GM21526 (cell line): ENCODE measurements around the gene NUPR1.
A peak's percentile ranks its signal among the peaks of the same experiment; 100 is the strongest.
"Not testable (repeated sequence)": the region's sequence is repeated elsewhere in the genome, so short reads cannot be mapped to it uniquely, and the experiment has no call there.

Source experiments
- ATAC-seq: cut with Tn5 transposase; IDR thresholded peaks from one replicate; pipeline ENCODE4 v1.9.1; 2021; ENCODE audit warnings: moderate library complexity; ENCODE audit not compliant: unreplicated experiment, low FRiP score

NUPR1 gene

GRCh38 chr16:28555561-28555960 is 16.8 kb upstream of the NUPR1 start:
- no peak for ATAC-seq

- no peak for ATAC-seq
These were observed 16.1 kb upstream of the NUPR1 start for GRCh38 chr16:28554634-28555423.

- peak; percentile 69 for ATAC-seq
These were observed 15.2 kb upstream of the NUPR1 start, which contains the start of gene SGF29 for GRCh38 chr16:28553776-28554633. Gene SGF29, plus strand, starts transcription at chr16:28553920. Its CDS starts 27,150 bp downstream, at chr16:28581070.

GRCh38 chr16:28549301-28549899 is 10.6 kb upstream of the NUPR1 start:
- ATAC-seq = no peak

- ATAC-seq = no peak
These were observed 9.6 kb upstream of the NUPR1 start for GRCh38 chr16:28548306-28548802.

GRCh38 chr16:28546626-28547025 is 7.9 kb upstream of the NUPR1 start:
- no peak for ATAC-seq

- ATAC-seq = not testable (repeated sequence)
These were observed 7.2 kb upstream of the NUPR1 start for GRCh38 chr16:28545964-28546363.

GRCh38 chr16:28544998-28545397 is 6.2 kb upstream of the NUPR1 start:
- ATAC-seq = no peak

GRCh38 chr16:28543072-28543471 is 4.3 kb upstream of the NUPR1 start:
- ATAC-seq = no peak

- no peak for ATAC-seq
These were observed 3.9 kb upstream of the NUPR1 start for GRCh38 chr16:28542646-28543045.

- ATAC-seq = no peak
These were observed 1.6 kb upstream of the NUPR1 start for GRCh38 chr16:28540346-28540745.

- no peak for ATAC-seq
These were observed 626 bp downstream of the NUPR1 start for GRCh38 chr16:28537964-28538732.

- no peak for ATAC-seq
These were observed 1.7 kb downstream of the NUPR1 start for GRCh38 chr16:28537076-28537475.

- ATAC-seq = no peak
These were observed 4.0 kb downstream of the NUPR1 start for GRCh38 chr16:28534542-28535373.

GRCh38 chr16:28532940-28533647 is 5.7 kb downstream of the NUPR1 start:
- ATAC-seq = no peak

GRCh38 chr16:28531777-28532744 is 6.7 kb downstream of the NUPR1 start:
- ATAC-seq = no peak

- no peak for ATAC-seq
These were observed 9.7 kb downstream of the NUPR1 start for GRCh38 chr16:28529124-28529523.

GRCh38 chr16:28528463-28528867 is 10.3 kb downstream of the NUPR1 start:
- no peak for ATAC-seq
